Renal cortex interstitium (tissue), 15 donors: Measurements from ENCODE around the gene ZNF33A. TPM values are rescaled to one million over a fixed set of nuclear protein-coding genes. Genes with fewer than 3 reads are reported as not detected.
"Not testable (repeated sequence)": the region's sequence is repeated elsewhere in the genome, so short reads cannot be mapped to it uniquely, and the experiment has no call there.

ENCODE experiments used
- DNase-seq, 11 donors: peaks; one replicate each; pipeline ENCODE4 v3.0.0-alpha.2; 2013; ENCODE audit warnings: low read depth in 9 of 11, low spot score in 4 of 11; ENCODE audit errors: extremely low read depth in 1 of 11
- long read RNA-seq, 16 experiments: transcript quantifications; one replicate each; lab custom pipeline, GENCODE V29; 2026
- polyA plus RNA-seq, 3 donors: library from polyadenylated mRNA; unstranded; fragments of 120-200 nt; gene quantifications; one replicate each; pipeline ENCODE4 v1.2.1, GENCODE V29; 2013; ENCODE audit not compliant: insufficient read length in 3 of 3

ZNF33A gene
- polyA plus RNA-seq: 10 to 100 TPM; 39.4 to 58.0 (median 53.8) TPM
- long read RNA-seq, donor 1, transcript ZNF33A-203 (5 exons, 3,994 nt): major isoform, 7 of 7 reads
- long read RNA-seq, donor 1, partial matches to known transcripts: 0 of 7 reads
- long read RNA-seq, donor 1, other reads (novel, unspliced or antisense): 0 of 7 reads
- long read RNA-seq, donor 2, full-length matches to known transcripts: 9 of 9 reads
- long read RNA-seq, donor 2, partial matches to known transcripts: 0 of 9 reads
- long read RNA-seq, donor 2, other reads (novel, unspliced or antisense): 0 of 9 reads
- long read RNA-seq, donor 3, full-length matches to known transcripts: 8 of 8 reads
- long read RNA-seq, donor 3, partial matches to known transcripts: 0 of 8 reads
- long read RNA-seq, donor 3, other reads (novel, unspliced or antisense): 0 of 8 reads
- long read RNA-seq, donor 4, full-length matches to known transcripts: 7 of 7 reads
- long read RNA-seq, donor 4, partial matches to known transcripts: 0 of 7 reads
- long read RNA-seq, donor 4, other reads (novel, unspliced or antisense): 0 of 7 reads
- long read RNA-seq, donor 5: 0 reads
- long read RNA-seq, donor 6, full-length matches to known transcripts: 17 of 17 reads
- long read RNA-seq, donor 6, partial matches to known transcripts: 0 of 17 reads
- long read RNA-seq, donor 6, other reads (novel, unspliced or antisense): 0 of 17 reads
- long read RNA-seq, donor 7, full-length matches to known transcripts: 10 of 10 reads
- long read RNA-seq, donor 7, partial matches to known transcripts: 0 of 10 reads
- long read RNA-seq, donor 7, other reads (novel, unspliced or antisense): 0 of 10 reads
- long read RNA-seq, donor 8, full-length matches to known transcripts: 24 of 30 reads
- long read RNA-seq, donor 8, partial matches to known transcripts: 6 of 30 reads
- long read RNA-seq, donor 8, other reads (novel, unspliced or antisense): 0 of 30 reads
- long read RNA-seq, donor 9, full-length matches to known transcripts: 10 of 10 reads
- long read RNA-seq, donor 9, partial matches to known transcripts: 0 of 10 reads
- long read RNA-seq, donor 9, other reads (novel, unspliced or antisense): 0 of 10 reads
- long read RNA-seq, donor 10, full-length matches to known transcripts: 7 of 7 reads
- long read RNA-seq, donor 10, partial matches to known transcripts: 0 of 7 reads
- long read RNA-seq, donor 10, other reads (novel, unspliced or antisense): 0 of 7 reads
- long read RNA-seq, donor 11, full-length matches to known transcripts: 8 of 8 reads
- long read RNA-seq, donor 11, partial matches to known transcripts: 0 of 8 reads
- long read RNA-seq, donor 11, other reads (novel, unspliced or antisense): 0 of 8 reads
- long read RNA-seq, donor 12, full-length matches to known transcripts: 4 of 4 reads
- long read RNA-seq, donor 12, partial matches to known transcripts: 0 of 4 reads
- long read RNA-seq, donor 12, other reads (novel, unspliced or antisense): 0 of 4 reads
- long read RNA-seq, donor 13: 0 reads
- long read RNA-seq, donor 14, transcript ZNF33A-203 (5 exons, 3,994 nt): major isoform, 5 of 5 reads
- long read RNA-seq, donor 14, partial matches to known transcripts: 0 of 5 reads
- long read RNA-seq, donor 14, other reads (novel, unspliced or antisense): 0 of 5 reads
- long read RNA-seq, donor 15, full-length matches to known transcripts: 4 of 4 reads
- long read RNA-seq, donor 15, partial matches to known transcripts: 0 of 4 reads
- long read RNA-seq, donor 15, other reads (novel, unspliced or antisense): 0 of 4 reads
- long read RNA-seq, donor 16, full-length matches to known transcripts: 22 of 22 reads
- long read RNA-seq, donor 16, partial matches to known transcripts: 0 of 22 reads
- long read RNA-seq, donor 16, other reads (novel, unspliced or antisense): 0 of 22 reads

GRCh38 chr10:38010119-38010903, at the start of gene ZNF33A:
Gene ZNF33A, plus strand, starts transcription at chr10:38010675. Its CDS starts 1,667 bp downstream, at chr10:38012342.
- DNase-seq: peak; percentile 80 to 92 (median 87)

DNA sequence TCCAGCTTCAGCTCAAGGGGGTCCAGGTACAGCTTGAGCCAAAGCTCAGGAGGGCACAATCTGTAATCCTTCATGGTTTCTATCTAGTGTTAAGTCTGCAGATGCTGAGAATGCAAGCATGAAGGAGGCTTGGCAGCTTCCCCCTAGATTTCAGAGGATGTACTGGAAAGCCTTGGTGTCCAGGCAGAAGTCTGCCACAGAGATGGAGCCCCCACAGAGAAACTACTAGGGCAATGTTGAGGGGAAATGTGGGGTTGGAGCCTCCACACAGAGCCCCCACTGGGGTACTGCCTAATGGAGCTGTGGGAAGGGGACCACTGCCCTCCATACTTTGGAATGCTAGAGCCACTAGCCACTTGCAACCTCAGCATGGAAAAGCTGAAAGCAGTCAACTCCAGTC, 45.5 kb upstream of the ZNF33A start:
- DNase-seq: no peak

- no peak for DNase-seq
Observed at GRCh38 chr10:37972396-37972795, 38.1 kb upstream of the ZNF33A start.

- DNase-seq: peak in 5 of 11 donors; percentile 3 to 60 (median 21)
Observed at GRCh38 chr10:37975401-37975991, 35.0 kb upstream of the ZNF33A start.

GRCh38 chr10:37976091-37976879, 34.2 kb upstream of the ZNF33A start, which contains the start of gene ZNF25:
Gene ZNF25, minus strand, starts transcription at chr10:37976647. Its CDS starts 4,925 bp downstream, at chr10:37971722.
- DNase-seq: peak; percentile 94 to 99 (median 98)

- DNase-seq: no peak
Observed at GRCh38 chr10:37976880-37977203, 33.6 kb upstream of the ZNF33A start.

DNA sequence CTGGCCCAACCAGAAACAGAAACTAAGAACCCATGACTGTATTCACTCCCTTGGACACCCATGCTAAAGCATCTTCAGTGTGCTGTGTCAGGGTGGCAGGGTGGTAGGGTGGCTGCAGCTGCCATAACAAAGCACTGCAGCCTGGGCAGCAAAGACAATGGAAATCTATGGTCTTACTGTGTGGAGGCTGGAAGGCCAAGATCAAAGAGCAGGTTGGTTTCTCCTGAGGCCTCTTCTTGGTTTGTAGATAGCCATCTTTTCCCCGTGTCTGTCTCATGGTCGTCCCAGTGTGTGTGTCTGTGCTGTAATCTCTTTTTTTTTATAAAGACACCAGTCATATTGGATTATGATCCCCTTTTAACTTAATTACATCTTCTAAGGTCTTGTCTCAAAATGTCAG, 18.8 kb upstream of the ZNF33A start:
- no peak for DNase-seq

GRCh38 chr10:37992083-37992482, 18.4 kb upstream of the ZNF33A start:
- DNase-seq: no peak

- DNase-seq: not testable (repeated sequence)
Observed at GRCh38 chr10:37998920-37999319, 11.6 kb upstream of the ZNF33A start.

- DNase-seq: not testable (repeated sequence)
Observed at GRCh38 chr10:38000474-38000873, 10.0 kb upstream of the ZNF33A start.

DNA sequence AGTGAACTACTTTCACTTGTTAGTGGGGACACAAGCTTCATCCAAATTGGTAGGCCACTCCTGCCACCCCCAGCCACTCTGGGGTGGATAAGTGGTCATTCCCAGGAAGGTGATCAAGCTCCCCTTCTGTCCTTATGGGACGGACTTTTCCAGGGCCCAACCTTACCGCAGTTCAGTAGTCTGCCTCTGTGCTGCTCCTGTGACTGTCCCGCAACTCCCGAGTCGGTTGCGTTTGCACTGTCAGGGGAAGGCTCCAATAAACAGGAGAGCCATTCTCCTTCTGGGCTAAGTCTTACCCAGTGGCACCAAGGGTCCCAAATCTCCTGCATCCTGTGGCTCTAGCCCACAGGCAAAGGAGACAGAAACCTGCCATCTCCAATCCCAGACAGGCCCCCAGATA, 7.4 kb upstream of the ZNF33A start:
- DNase-seq: no peak

GRCh38 chr10:38003588-38003987, 6.9 kb upstream of the ZNF33A start:
- DNase-seq: no peak

GRCh38 chr10:38007551-38007950, 2.9 kb upstream of the ZNF33A start:
- no peak for DNase-seq

DNA sequence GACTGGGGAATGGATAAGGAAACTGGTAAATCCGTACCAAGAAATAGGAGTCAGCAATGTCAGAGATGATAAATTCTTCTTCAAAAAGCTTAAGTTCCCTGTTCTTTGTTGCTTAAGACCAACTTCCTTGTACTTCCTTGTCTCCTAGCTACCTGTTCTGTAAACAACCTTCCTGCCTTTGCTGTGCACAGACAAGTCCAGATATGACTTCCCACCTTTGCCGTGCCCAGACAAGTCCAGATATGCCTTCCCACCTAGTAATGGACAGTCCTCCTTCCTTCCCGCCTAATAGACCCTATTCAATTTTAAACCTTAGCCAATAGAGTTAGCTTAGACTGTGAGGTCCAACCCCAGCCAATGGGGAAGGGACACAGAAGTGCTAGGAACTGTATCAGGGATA, 2.5 kb upstream of the ZNF33A start:
- no peak for DNase-seq

- DNase-seq: no peak
Observed at GRCh38 chr10:38016354-38016753, 5.9 kb downstream of the ZNF33A start.

DNA sequence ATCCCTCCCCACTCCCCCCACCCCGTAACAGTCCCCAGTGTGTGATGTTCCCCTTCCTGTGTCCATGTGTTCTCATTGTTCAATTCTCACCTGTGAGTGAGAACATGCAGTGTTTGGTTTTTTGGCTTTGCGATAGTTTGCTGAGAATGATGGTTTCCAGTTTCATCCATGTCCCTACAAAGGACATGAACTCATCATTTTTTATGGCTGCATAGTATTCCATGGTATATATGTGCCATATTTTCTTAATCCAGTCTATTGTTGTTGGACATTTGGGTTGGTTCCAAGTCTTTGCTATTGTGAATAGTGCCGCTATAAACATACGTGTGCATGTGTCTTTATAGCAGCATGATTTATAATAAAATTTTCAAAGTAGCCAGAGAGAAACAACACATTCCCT, 8.6 kb downstream of the ZNF33A start:
- DNase-seq: not testable (repeated sequence)
